ENCODE measurements around the gene SMTNL2.
"Not testable (repeated sequence)": the region's sequence is repeated elsewhere in the genome, so short reads cannot be mapped to it uniquely, and the experiment has no call there.

SMTNL2 gene

GRCh38 chr17:4605826-4606225 lies 21.5 kb downstream of the SMTNL2 start:
- DNase-seq, result no peak

- DNase-seq, result no peak
Observed at GRCh38 chr17:4607261-4607741, 23.0 kb downstream of the SMTNL2 start.

- peak; percentile 94 for DNase-seq
Observed at GRCh38 chr17:4607773-4608187, 23.5 kb downstream of the SMTNL2 start.

GRCh38 chr17:4609761-4610160 lies 25.4 kb downstream of the SMTNL2 start:
- no peak for DNase-seq

- no peak for DNase-seq
Observed at GRCh38 chr17:4610162-4610561, 25.8 kb downstream of the SMTNL2 start.

GRCh38 chr17:4610656-4611055 lies 26.3 kb downstream of the SMTNL2 start:
- DNase-seq, result no peak

- no peak for DNase-seq
Observed at GRCh38 chr17:4616476-4616875, 32.1 kb downstream of the SMTNL2 start.

- DNase-seq, result no peak
Observed at GRCh38 chr17:4617090-4617489, 32.8 kb downstream of the SMTNL2 start.

GRCh38 chr17:4617590-4618351 lies 33.4 kb downstream of the SMTNL2 start:
- no peak for DNase-seq

GRCh38 chr17:4620531-4621101 lies 36.3 kb downstream of the SMTNL2 start:
- no peak for DNase-seq

- no peak for DNase-seq
Observed at GRCh38 chr17:4622375-4622774, 38.0 kb downstream of the SMTNL2 start.

GRCh38 chr17:4623249-4623648 lies 38.9 kb downstream of the SMTNL2 start:
- no peak for DNase-seq

- not testable (repeated sequence) for DNase-seq
Observed at GRCh38 chr17:4624451-4624911, 40.2 kb downstream of the SMTNL2 start.

- DNase-seq, result no peak
Observed at GRCh38 chr17:4625181-4625617, 40.9 kb downstream of the SMTNL2 start.

- peak; percentile 66 for DNase-seq
Observed at GRCh38 chr17:4626734-4627256, 42.5 kb downstream of the SMTNL2 start.

- no peak for DNase-seq
Observed at GRCh38 chr17:4631431-4631830, 47.1 kb downstream of the SMTNL2 start.

GRCh38 chr17:4631836-4632580 lies 47.7 kb downstream of the SMTNL2 start:
- no peak for DNase-seq

- DNase-seq, result no peak
Observed at GRCh38 chr17:4632581-4632920, 48.2 kb downstream of the SMTNL2 start.

GRCh38 chr17:4633643-4634042 lies 49.3 kb downstream of the SMTNL2 start:
- no peak for DNase-seq

- DNase-seq, result no peak
Observed at GRCh38 chr17:4634976-4635375, 50.6 kb downstream of the SMTNL2 start.

- DNase-seq, result peak; percentile 16
Observed at GRCh38 chr17:4635823-4636375, 51.6 kb downstream of the SMTNL2 start.

GRCh38 chr17:4636474-4637100 lies 52.3 kb downstream of the SMTNL2 start:
- no peak for DNase-seq

- DNase-seq, result not testable (repeated sequence)
Observed at GRCh38 chr17:4638766-4639165, 54.4 kb downstream of the SMTNL2 start.
